Measurements from ENCODE around the gene EHF.

The EHF gene

GRCh38 chr11:34620820-34621792, at the start of gene EHF:
TSS of gene EHF (plus strand) at chr11:34621093. CDS start at chr11:34642631, 21,538 bp downstream.
- no peak within 1 kb of the TSS for H3K4me2 ChIP-seq (ENCODE audit: low read depth, low read length, poor library complexity, severe bottlenecking)
- no peaks in the 10 kb centered on the region for H3K27me3 ChIP-seq (ENCODE audit: low read length)
- no peaks in the 10 kb centered on the region for H3F3A ChIP-seq (ENCODE audit: insufficient read depth)
- no peaks in the 10 kb centered on the region for H3K36me3 ChIP-seq (ENCODE audit: low read length)
- H4K20me1 ChIP-seq (ENCODE audit: low read depth, low read length): no peaks in the 10 kb centered on the region
- no peak within 1 kb of the TSS for H3K27ac ChIP-seq (ENCODE audit: low read depth, low read length)
- H3K79me2 ChIP-seq (ENCODE audit: insufficient read depth, low read length): no peaks in the 10 kb centered on the region
- H3K9ac ChIP-seq (ENCODE audit: low read length): no peak within 1 kb of the TSS
- TF ChIP-seq CTCF (IDR thresholded peaks at IDR 0.05; ENCODE audit: insufficient read depth, low read length, poor library complexity, severe bottlenecking): no peak
- no peak for TF ChIP-seq EZH2phosphoT487 (conservative IDR thresholded peaks at IDR 0.05; ENCODE audit: low read length)
- no peaks in the 10 kb centered on the region for H3K9me3 ChIP-seq (ENCODE audit: insufficient read depth, low read length)
- H3K9me2 ChIP-seq (replicated peaks; ENCODE audit: insufficient read depth, low read length): no peaks in the 10 kb centered on the region
- no peak within 1 kb of the TSS for H2AFZ ChIP-seq (ENCODE audit: low read depth, low read length, severe bottlenecking)
- H3K4me3 ChIP-seq (ENCODE audit: insufficient read depth, low read length, poor library complexity, severe bottlenecking): no peak within 1 kb of the TSS

GRCh38 chr11:34573537-34573936, 47.4 kb upstream of the EHF start:
- no peaks in the 10 kb centered on the region for H3K9me3 ChIP-seq (ENCODE audit: insufficient read depth, low read length)
- H4K20me1 ChIP-seq (ENCODE audit: low read depth, low read length): no peaks in the 10 kb centered on the region
- no peaks in the 10 kb centered on the region for H3K36me3 ChIP-seq (ENCODE audit: low read length)
- TF ChIP-seq EZH2phosphoT487 (conservative IDR thresholded peaks at IDR 0.05; ENCODE audit: low read length) (no peak), CTCF (IDR thresholded peaks at IDR 0.05; ENCODE audit: insufficient read depth, low read length, poor library complexity, severe bottlenecking) (no peak)
- H3K27me3 ChIP-seq (ENCODE audit: low read length): no peaks in the 10 kb centered on the region
- no peaks in the 10 kb centered on the region for H3K79me2 ChIP-seq (ENCODE audit: insufficient read depth, low read length)
- H2AFZ ChIP-seq (ENCODE audit: low read depth, low read length, severe bottlenecking): no peak overlapping the region
- no peak overlapping the region for H3K27ac ChIP-seq (ENCODE audit: low read depth, low read length)
- H3K4me2 ChIP-seq (ENCODE audit: low read depth, low read length, poor library complexity, severe bottlenecking): no peak overlapping the region
- no peaks in the 10 kb centered on the region for H3K9me2 ChIP-seq (replicated peaks; ENCODE audit: insufficient read depth, low read length)
- H3F3A ChIP-seq (ENCODE audit: insufficient read depth): no peaks in the 10 kb centered on the region
- no peak overlapping the region for H3K4me3 ChIP-seq (ENCODE audit: insufficient read depth, low read length, poor library complexity, severe bottlenecking)
- no peak overlapping the region for H3K9ac ChIP-seq (ENCODE audit: low read length)

GRCh38 chr11:34575261-34575660, 45.6 kb upstream of the EHF start:
- Histone ChIP-seq H3K9me2 (replicated peaks; ENCODE audit: insufficient read depth, low read length) (no peaks in the 10 kb centered on the region), H3K27me3 (ENCODE audit: low read length) (no peaks in the 10 kb centered on the region), H4K20me1 (ENCODE audit: low read depth, low read length) (no peaks in the 10 kb centered on the region), H2AFZ (ENCODE audit: low read depth, low read length, severe bottlenecking) (no peak overlapping the region), H3K36me3 (ENCODE audit: low read length) (no peaks in the 10 kb centered on the region), H3K79me2 (ENCODE audit: insufficient read depth, low read length) (no peaks in the 10 kb centered on the region), H3K9me3 (ENCODE audit: insufficient read depth, low read length) (no peaks in the 10 kb centered on the region), H3F3A (ENCODE audit: insufficient read depth) (no peaks in the 10 kb centered on the region), H3K9ac (ENCODE audit: low read length) (no peak overlapping the region), H3K4me2 (ENCODE audit: low read depth, low read length, poor library complexity, severe bottlenecking) (no peak overlapping the region), H3K4me3 (ENCODE audit: insufficient read depth, low read length, poor library complexity, severe bottlenecking) (no peak overlapping the region), H3K27ac (ENCODE audit: low read depth, low read length) (no peak overlapping the region)
- TF ChIP-seq CTCF (IDR thresholded peaks at IDR 0.05; ENCODE audit: insufficient read depth, low read length, poor library complexity, severe bottlenecking) (no peak), EZH2phosphoT487 (conservative IDR thresholded peaks at IDR 0.05; ENCODE audit: low read length) (no peak)
